Fibroblast of lung (primary cell): ENCODE measurements around the gene GPER1.

Experiments
- CTCF ChIP-seq, 2 donors: IDR thresholded peaks in 1 of 2; conservative IDR thresholded peaks in 1 of 2; 1 replicate in 1 of 2; 2 replicates in 1 of 2; pipeline ENCODE4 v1.5.1; 2011 to 2012; ENCODE audit warnings: low read length in 2 of 2, control low read depth in 1 of 2, inconsistent platforms in 1 of 2, low read depth in 1 of 2, mild to moderate bottlenecking in 1 of 2
- EZH2 ChIP-seq: IDR thresholded peaks from 2 replicates; pipeline ENCODE4 v1.5.1; 2012; ENCODE audit warnings: low read length, control low read depth, mild to moderate bottlenecking; ENCODE audit errors: missing control alignments

- TF ChIP-seq CTCF (conservative IDR thresholded peaks at IDR 0.05 in 1 of 2, IDR thresholded peaks at IDR 0.05 in 1 of 2; ENCODE audit: low read depth in 1 of 2, low read length in 2 of 2) (no peak), EZH2 (no peak)
These were observed 45.5 kb upstream of the GPER1 start for GRCh38 chr7:1042492-1042833.
